HUES64 (cell line): Measurements from ENCODE around the gene MTO1.
"Not testable (repeated sequence)": the region's sequence is repeated elsewhere in the genome, so short reads cannot be mapped to it uniquely, and the experiment has no call there.

Experiments
- H3K27ac ChIP-seq: 2 replicates; pipeline ENCODE4 v1.7.0; 2013; ENCODE audit warnings: low read depth, low read length, inconsistent platforms
- H3K27me3 ChIP-seq: 2 replicates; pipeline ENCODE4 v1.6.1; 2013; ENCODE audit warnings: mild to moderate bottlenecking, low read length; ENCODE audit not compliant: insufficient read depth
- H3K36me3 ChIP-seq: 2 replicates; pipeline ENCODE4 v1.6.1; 2013; ENCODE audit warnings: mild to moderate bottlenecking, low read length; ENCODE audit not compliant: insufficient read depth
- H3K4me1 ChIP-seq: 2 replicates; pipeline ENCODE4 v1.6.1; 2013; ENCODE audit warnings: mild to moderate bottlenecking, low read length, moderate library complexity; ENCODE audit not compliant: insufficient read depth
- H3K4me3 ChIP-seq: 2 replicates; pipeline ENCODE4 v1.5.1; 2013; ENCODE audit warnings: mild to moderate bottlenecking, low read length, moderate library complexity
- H3K9ac ChIP-seq: 2 replicates; pipeline ENCODE4 v1.6.1; 2013; ENCODE audit warnings: mild to moderate bottlenecking, low read depth, low read length
- H3K9me3 ChIP-seq: 2 replicates; pipeline ENCODE4 v1.6.1; 2013; ENCODE audit warnings: low read depth, low read length; ENCODE audit not compliant: insufficient read depth
- WGBS: fragments of 150-250, 120-280 bp; methylation state at CpG from one replicate; pipeline ENCODE4 v1.1.7; 2013; ENCODE audit warnings: missing lambda C conversion rate; 5-methylcytosine and 5-hydroxymethylcytosine counted together

The MTO1 gene

DNA sequence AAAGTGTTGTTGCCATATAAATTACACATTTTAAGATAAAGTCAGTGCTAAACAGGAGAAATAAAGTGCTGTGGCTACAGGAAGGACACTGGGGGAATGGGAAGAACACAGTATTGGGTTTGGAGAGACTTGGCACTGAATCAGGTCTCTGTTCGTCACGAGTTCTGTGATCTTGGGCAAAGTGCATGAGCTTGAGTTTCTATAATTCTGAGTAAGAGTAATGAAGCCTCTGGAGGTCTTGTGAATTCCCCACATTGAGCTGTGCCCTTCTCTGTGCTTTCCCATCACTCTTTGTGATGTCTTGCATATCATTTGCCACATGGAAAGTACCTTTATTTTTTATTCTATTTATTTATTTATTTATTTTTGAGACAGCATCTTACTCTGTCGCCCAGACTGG, 76.1 kb downstream of the MTO1 start:
- Histone ChIP-seq H3K36me3 (no peaks in the 10 kb centered on the region), H3K9ac (no peak overlapping the region), H3K27me3 (no peaks in the 10 kb centered on the region), H3K4me3 (no peak overlapping the region), H3K9me3 (no peaks in the 10 kb centered on the region), H3K27ac (no peak overlapping the region), H3K4me1 (no peaks in the 10 kb centered on the region)
- 93% methylated on average over 3 of the region's 3 CpGs for WGBS

DNA sequence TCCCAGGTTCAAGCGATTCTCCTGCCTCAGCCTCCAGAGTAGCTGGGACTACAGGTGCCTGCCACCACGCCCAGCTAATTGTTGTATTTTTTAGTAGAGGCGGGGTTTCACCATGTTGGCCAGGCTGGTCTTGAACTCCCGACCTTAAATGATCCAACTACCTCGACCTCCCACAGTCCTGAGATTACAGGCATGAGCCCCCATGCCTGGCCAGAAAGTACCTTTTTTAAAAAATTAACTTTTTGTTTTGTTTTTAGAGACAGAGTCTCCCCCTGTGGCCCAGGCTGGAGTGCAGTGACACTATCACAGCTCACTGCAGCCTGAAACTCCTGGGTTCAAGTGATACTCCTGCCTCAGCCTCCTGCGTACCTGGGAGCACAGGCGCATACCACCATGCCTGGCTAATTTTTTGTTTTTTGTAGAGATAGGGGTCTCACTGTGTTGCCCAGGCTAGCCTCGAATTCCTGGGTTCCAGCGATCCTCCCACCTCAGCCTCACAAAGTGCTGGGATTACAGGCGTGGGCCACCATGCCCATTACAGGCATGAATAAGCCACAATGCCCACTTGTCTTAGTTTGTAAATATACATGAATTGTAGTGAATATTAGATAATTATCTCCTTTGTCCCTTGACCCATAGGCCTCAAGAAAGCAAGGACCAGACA, 76.7 kb downstream of the MTO1 start:
- no peaks in the 10 kb centered on the region for H3K27me3 ChIP-seq
- H3K4me3 ChIP-seq: no peak overlapping the region
- H3K9ac ChIP-seq: no peak overlapping the region
- no peaks in the 10 kb centered on the region for H3K9me3 ChIP-seq
- H3K4me1 ChIP-seq: no peaks in the 10 kb centered on the region
- no peaks in the 10 kb centered on the region for H3K36me3 ChIP-seq
- 94% methylated on average over 10 of the region's 10 CpGs for WGBS
- H3K27ac ChIP-seq: no peak overlapping the region

DNA sequence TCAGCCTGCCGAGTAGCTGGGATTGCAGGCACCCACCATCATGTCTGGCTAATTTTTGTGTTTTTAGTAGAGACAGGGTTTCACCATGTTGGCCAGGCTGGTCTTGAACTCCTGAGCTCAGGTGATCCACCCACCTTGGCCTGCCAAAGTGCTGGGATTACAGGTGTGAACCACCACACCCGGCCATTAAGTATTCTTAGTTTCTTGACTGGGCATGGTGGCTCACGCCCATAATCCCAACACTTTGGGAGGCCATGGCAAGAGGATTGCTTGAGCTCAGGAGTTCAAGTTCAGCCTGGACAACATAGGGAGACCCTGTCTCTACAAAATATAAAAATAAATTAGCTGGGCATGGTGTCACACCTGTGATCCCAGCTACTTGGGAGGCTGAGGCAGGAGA, 80.9 kb downstream of the MTO1 start:
- WGBS: 95% methylated on average over 3 of the region's 3 CpGs
- H3K27me3 ChIP-seq, H3K4me1 ChIP-seq, H3K36me3 ChIP-seq, H3K27ac ChIP-seq, H3K4me3 ChIP-seq, H3K9ac ChIP-seq, H3K9me3 ChIP-seq: not testable (repeated sequence)

DNA sequence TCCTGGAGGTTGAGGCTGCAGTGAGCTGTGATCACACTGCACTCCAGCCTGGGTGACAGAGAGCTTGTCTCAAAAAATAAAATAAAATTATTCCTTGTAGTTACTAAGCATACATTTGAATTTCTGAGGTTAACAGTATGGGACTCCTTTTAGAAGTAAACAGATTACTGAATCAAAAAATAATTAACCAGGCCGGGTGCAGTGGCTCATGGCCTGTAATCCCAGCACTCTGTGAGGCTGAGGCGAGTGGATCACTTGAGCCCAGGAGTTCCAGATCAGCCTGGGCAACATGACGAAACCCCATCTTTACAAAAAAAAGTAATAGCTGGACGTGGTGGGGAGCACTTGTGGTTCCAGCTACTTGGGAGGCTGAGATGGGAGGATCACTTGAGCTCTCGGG, 81.4 kb downstream of the MTO1 start:
- no peaks in the 10 kb centered on the region for H3K4me1 ChIP-seq
- H3K9ac ChIP-seq: no peak overlapping the region
- H3K36me3 ChIP-seq: no peaks in the 10 kb centered on the region
- 97% methylated on average over 5 of the region's 5 CpGs for WGBS
- no peaks in the 10 kb centered on the region for H3K9me3 ChIP-seq
- H3K4me3 ChIP-seq: no peak overlapping the region
- no peaks in the 10 kb centered on the region for H3K27me3 ChIP-seq
- H3K27ac ChIP-seq: no peak overlapping the region

DNA sequence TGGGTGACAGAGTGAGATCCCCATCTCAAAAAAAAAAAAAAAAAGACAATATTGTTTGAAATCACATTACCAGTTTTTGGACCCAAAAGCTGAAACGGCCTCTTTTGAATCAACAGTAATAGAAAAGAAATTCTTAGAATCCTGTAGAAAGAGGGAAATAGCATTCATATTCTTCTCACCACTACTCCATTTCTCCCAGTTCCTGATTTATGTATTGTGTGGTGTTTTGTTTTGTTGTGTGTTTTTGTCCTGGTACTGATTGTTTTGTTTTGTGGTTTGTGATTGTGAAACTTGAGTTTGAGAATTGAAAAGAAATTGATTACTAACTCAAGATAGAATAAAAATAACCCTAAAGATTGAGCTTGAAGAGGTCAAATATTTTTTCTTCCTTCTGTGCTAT, 85.5 kb downstream of the MTO1 start:
- no peaks in the 10 kb centered on the region for H3K9me3 ChIP-seq
- no peak overlapping the region for H3K27ac ChIP-seq
- H3K4me1 ChIP-seq: no peaks in the 10 kb centered on the region
- H3K4me3 ChIP-seq: no peak overlapping the region
- H3K36me3 ChIP-seq: no peaks in the 10 kb centered on the region
- H3K9ac ChIP-seq: no peak overlapping the region
- WGBS: no CpG with 5 or more reads among the region's 1 CpG
- no peaks in the 10 kb centered on the region for H3K27me3 ChIP-seq

DNA sequence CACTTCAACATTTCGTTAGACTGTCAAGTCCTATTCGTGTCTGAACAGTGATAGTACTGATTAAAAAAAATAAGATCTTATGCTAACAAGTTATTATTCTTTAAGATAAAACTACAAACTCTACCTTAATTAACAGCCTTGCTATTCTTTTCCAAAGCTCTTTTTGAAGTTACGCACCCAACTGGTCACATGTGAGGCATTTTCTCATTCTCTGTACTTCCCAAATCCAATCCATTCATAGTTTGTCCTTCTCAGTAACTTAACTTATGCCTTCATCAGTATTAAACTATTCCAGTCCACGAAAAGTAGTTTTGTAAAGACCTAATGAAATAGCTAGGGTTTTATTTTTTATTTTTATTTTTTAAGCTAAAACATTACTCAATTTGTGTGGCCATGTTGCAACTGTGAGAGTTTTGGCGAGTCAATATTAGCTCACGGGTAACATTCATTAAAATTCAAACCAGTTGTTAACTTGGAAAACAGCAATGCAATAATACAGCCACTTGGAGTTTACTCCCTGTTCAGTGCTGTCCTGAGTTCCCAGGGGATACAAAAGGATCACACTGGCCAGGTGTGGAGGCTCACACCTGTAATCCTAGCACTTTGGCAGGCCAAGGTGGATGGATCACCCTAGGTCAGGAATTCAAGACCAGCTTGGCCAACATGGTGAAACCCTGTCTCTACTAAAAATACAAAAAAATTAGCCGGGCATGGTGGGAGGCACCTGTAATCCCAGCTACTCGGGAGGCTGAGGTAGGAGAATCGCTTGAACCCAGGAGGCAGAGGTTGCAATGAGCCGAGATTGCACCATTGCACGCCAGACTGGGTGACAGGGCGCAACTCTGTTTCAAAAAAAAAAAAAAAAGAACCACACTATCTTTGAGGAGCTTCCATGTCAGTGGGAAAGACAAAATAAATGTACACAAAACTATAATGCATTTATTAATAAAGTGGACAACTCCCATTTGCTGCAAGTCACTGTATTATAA, 87.2 kb downstream of the MTO1 start:
- WGBS: 94% methylated on average over 10 of the region's 12 CpGs
- H3K4me1 ChIP-seq: no peaks in the 10 kb centered on the region
- no peak overlapping the region for H3K4me3 ChIP-seq
- H3K9me3 ChIP-seq: no peaks in the 10 kb centered on the region
- H3K9ac ChIP-seq: no peak overlapping the region
- no peak overlapping the region for H3K27ac ChIP-seq
- no peaks in the 10 kb centered on the region for H3K27me3 ChIP-seq
- H3K36me3 ChIP-seq: no peaks in the 10 kb centered on the region

DNA sequence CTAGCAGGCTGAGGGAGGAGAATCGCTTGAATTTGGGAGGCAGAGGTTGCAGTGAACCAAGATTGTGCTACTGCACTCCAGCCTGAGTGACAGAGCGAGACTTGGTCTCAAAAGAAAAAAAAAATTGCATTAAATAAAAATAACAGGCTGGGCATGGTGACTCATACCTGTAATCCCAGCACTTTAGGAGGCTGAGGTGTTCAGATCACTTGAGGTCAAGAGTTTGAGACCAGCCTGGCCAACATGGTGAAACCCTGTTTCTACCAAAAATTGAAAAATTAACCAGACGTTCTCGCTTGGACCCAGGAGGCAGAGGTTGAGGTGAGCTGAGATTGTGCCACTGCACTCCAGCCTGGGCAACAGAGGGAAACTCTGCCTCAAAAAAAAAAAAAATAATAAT, 89.6 kb downstream of the MTO1 start:
- not testable (repeated sequence) for H3K27ac ChIP-seq, H3K9me3 ChIP-seq, H3K27me3 ChIP-seq, H3K4me3 ChIP-seq, H3K36me3 ChIP-seq, H3K9ac ChIP-seq, H3K4me1 ChIP-seq
- 94% methylated on average over 4 of the region's 4 CpGs for WGBS

DNA sequence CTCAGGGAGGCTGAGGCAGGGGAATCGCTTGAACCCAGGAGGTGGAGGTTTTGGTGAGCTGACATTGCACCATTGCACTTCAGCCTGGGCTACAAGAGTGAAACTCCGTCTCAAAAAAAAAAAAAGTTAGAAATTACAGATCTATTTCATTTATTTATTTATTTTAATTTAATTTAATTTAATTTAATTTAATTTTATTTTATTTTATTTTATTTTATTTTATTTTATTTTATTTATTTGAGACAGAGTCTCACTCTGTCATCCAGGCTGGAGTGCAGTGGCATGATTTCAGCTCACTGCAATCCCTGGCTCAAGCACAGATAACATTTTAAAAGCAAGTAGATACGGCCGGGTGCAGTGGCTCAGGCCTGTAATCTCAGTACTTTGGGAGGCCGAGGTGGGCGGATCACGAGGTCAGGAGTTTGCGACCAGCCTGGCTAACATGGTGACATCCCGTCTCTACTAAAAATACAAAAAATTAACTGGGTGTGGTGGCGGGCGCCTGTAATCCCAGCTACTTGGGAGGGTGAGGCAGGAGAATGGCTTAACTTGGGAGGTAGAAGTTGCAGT, 93.9 kb downstream of the MTO1 start:
- H3K9ac ChIP-seq, H3K36me3 ChIP-seq, H3K27me3 ChIP-seq, H3K9me3 ChIP-seq, H3K4me3 ChIP-seq, H3K27ac ChIP-seq: not testable (repeated sequence)
- H3K4me1 ChIP-seq: peaks cover 17% of the 10 kb centered on the region
- WGBS: 97% methylated on average over 10 of the region's 11 CpGs

DNA sequence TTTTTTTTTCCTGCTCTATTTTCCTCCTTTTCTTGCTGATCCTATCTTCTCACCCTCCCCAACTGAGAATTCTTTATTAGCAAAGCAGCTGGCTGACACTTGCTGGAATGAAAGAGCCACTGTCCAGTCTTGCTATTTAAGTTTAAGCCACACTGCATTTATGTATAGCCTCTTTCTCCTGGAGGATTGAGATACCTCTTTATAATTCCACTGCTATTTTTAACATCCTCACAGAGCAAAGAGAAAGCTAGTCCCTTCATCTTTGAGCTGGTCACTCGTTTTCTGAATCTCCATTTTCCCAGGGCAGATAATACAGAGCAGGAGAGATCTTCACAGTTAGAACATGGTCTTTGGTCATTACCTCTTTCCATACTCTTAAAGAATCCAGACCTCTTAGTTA, 95.3 kb downstream of the MTO1 start:
- 85% methylated on average over 1 of the region's 1 CpG for WGBS
- Histone ChIP-seq H3K9me3 (no peaks in the 10 kb centered on the region), H3K9ac (no peak overlapping the region), H3K27me3 (no peaks in the 10 kb centered on the region), H3K36me3 (no peaks in the 10 kb centered on the region), H3K4me3 (no peak overlapping the region), H3K4me1 (peaks cover 21% of the 10 kb centered on the region), H3K27ac (no peak overlapping the region)
